Natural killer cell (primary cell): ENCODE results near the gene FOXB1. TPM values are rescaled to one million over a fixed set of nuclear protein-coding genes. Genes with fewer than 3 reads are reported as not detected.

ENCODE experiments used
- ATAC-seq, 3 donors: fragments of 150-1000 bp in 2 of 3; fragments of 200-7000 bp in 1 of 3; cut with Tn5 transposase; 1 replicate in 1 of 3; 2 replicates in 2 of 3; pipeline ENCODE4 v1.10.0; 2021; ENCODE audit warnings: mild to moderate bottlenecking in 2 of 3, moderate library complexity in 2 of 3
- DNase-seq, 2 donors: peaks; one replicate each; pipeline versions ENCODE4 v3.0.0 to v3.0.0-alpha.2; 2013 to 2021; ENCODE audit warnings: mixed read lengths in 1 of 2
- H3K27ac ChIP-seq: one replicate; pipeline ENCODE4 v1.5.1; 2013; ENCODE audit warnings: mild to moderate bottlenecking, low read length
- H3K27me3 ChIP-seq: one replicate; pipeline ENCODE4 v1.6.1; 2013; ENCODE audit warnings: low read length; ENCODE audit not compliant: control insufficient read depth, insufficient read depth
- H3K36me3 ChIP-seq: one replicate; pipeline ENCODE4 v1.6.1; 2013; ENCODE audit warnings: low read length; ENCODE audit not compliant: control insufficient read depth, insufficient read depth
- H3K4me1 ChIP-seq: one replicate; pipeline ENCODE4 v1.6.1; 2013; ENCODE audit warnings: low read length; ENCODE audit not compliant: control insufficient read depth, insufficient read depth
- H3K4me3 ChIP-seq: one replicate; pipeline ENCODE4 v1.5.1; 2013; ENCODE audit warnings: low read length
- H3K9me3 ChIP-seq: one replicate; pipeline ENCODE4 v1.6.1; 2013; ENCODE audit warnings: low read length; ENCODE audit not compliant: control insufficient read depth, insufficient read depth
- H3K27ac Mint-ChIP-seq, 2 donors: one replicate each; pipeline ENCODE4 v1.8.0; 2022; ENCODE audit warnings: mild to moderate bottlenecking in 2 of 2, mixed read lengths in 2 of 2, moderate library complexity in 1 of 2
- H3K27me3 Mint-ChIP-seq, 2 donors: one replicate each; pipeline ENCODE4 v1.8.0; 2022; ENCODE audit warnings: low read depth in 2 of 2, mixed read lengths in 2 of 2
- H3K36me3 Mint-ChIP-seq: one replicate; pipeline ENCODE4 v1.8.0; 2022; ENCODE audit warnings: mixed read lengths
- H3K4me1 Mint-ChIP-seq, 2 donors: one replicate each; pipeline ENCODE4 v1.8.0; 2022; ENCODE audit warnings: mixed read lengths in 2 of 2
- H3K4me3 Mint-ChIP-seq: one replicate; pipeline ENCODE4 v1.8.0; 2022; ENCODE audit warnings: mild to moderate bottlenecking, moderate library complexity, mixed read lengths
- H3K9me3 Mint-ChIP-seq, 2 donors: one replicate each; pipeline ENCODE4 v1.8.0; 2022; ENCODE audit warnings: mixed read lengths in 2 of 2
- WGBS: methylation state at CpG from one replicate; pipeline ENCODE4 v1.1.7; 2013; ENCODE audit warnings: missing lambda C conversion rate; ENCODE audit not compliant: insufficient coverage; 5-methylcytosine and 5-hydroxymethylcytosine counted together
- intact Hi-C: fragments of 100-400 bp; cut with micrococcal nuclease; formaldehyde crosslinking; loops from one replicate; pipeline ENCODE4 v1.14.2; 2022
- total RNA-seq, 4 donors: library from RNA; stranded (reverse); fragments of 120-200 nt in 1 of 4; gene quantifications; one replicate each; pipeline versions ENCODE4 v1.2.3 to v1.2.4, GENCODE V29; 2013 to 2022
- TF ChIP-seq, protein P1 (sequence below): fragments of 200-600 bp; IDR thresholded peaks from one replicate; pipeline ENCODE4 v1.8.0; 2022; ENCODE audit warnings: antibody characterized with exemption

FOXB1 gene
- total RNA-seq, 3 donors from 2014 or later (not counting 1 experiment from before 2014, with no cell fraction given) = not detected

DNA sequence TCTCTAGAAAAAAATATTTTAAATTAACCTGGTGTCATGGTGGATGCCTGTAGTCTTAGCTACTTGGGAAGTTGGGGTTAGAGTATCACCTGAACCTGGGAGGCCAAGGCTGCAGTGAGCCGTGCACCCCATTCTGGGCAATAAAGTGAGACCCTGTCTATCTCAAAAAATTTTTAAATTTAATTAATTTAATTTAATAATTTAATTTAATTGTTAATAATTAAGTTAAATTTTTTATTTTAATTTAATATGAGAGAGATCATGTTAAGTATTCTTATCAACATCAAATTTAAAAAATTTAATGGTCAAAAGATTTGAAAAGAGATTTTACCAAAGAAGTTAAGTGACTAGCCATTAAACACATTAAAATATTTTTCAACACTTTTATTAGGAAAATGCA is 40.8 kb upstream of the FOXB1 start:
- Mint-ChIP-seq H3K4me1 (no peaks in the 10 kb centered on the region), H3K27ac (no peak overlapping the region), H3K4me3 (no peak overlapping the region), H3K9me3 (peaks cover 6 to 15% of the 10 kb centered on the region in 2 donors), H3K27me3 (peaks cover 10 to 29% of the 10 kb centered on the region in 2 donors), H3K36me3 (peaks cover 10% of the 10 kb centered on the region)
- ATAC-seq (no peak), DNase-seq (no peak)
- H3K27me3 ChIP-seq = no peaks in the 10 kb centered on the region
- no peak overlapping the region for H3K27ac ChIP-seq
- no peaks in the 10 kb centered on the region for H3K4me1 ChIP-seq
- no peaks in the 10 kb centered on the region for H3K36me3 ChIP-seq
- TF ChIP-seq, protein P1, sequence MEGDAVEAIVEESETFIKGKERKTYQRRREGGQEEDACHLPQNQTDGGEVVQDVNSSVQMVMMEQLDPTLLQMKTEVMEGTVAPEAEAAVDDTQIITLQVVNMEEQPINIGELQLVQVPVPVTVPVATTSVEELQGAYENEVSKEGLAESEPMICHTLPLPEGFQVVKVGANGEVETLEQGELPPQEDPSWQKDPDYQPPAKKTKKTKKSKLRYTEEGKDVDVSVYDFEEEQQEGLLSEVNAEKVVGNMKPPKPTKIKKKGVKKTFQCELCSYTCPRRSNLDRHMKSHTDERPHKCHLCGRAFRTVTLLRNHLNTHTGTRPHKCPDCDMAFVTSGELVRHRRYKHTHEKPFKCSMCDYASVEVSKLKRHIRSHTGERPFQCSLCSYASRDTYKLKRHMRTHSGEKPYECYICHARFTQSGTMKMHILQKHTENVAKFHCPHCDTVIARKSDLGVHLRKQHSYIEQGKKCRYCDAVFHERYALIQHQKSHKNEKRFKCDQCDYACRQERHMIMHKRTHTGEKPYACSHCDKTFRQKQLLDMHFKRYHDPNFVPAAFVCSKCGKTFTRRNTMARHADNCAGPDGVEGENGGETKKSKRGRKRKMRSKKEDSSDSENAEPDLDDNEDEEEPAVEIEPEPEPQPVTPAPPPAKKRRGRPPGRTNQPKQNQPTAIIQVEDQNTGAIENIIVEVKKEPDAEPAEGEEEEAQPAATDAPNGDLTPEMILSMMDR = no peak
- H3K9me3 ChIP-seq = peaks cover 12% of the 10 kb centered on the region
- intact Hi-C loops = no loop called here
- no CpG with 5 or more reads among the region's 1 CpG for WGBS
- H3K4me3 ChIP-seq = no peak overlapping the region

DNA sequence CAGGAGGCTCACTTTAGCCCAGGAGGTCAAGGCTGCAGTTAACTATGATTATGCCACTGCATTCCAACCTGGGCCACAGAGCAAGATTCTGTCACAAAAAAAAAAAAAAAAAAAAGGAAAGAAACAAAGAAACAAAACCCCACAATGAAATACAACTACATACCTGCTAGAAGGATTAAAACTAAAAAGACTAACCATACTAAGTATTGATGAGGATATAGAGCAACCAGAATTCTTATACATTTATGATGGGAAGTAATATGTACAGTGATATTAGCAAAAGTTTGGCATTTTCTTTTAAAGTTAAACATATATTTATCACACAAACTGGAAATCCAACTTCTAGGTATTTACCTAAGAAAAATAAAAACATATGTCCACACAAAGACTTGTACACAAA is 40.2 kb upstream of the FOXB1 start:
- intact Hi-C loops = no loop called here
- no peak for ATAC-seq
- no peaks in the 10 kb centered on the region for H3K36me3 ChIP-seq
- H3K4me3 ChIP-seq = no peak overlapping the region
- DNase-seq = no peak
- Mint-ChIP-seq H3K4me3 (no peak overlapping the region), H3K27ac (no peak overlapping the region), H3K4me1 (no peaks in the 10 kb centered on the region), H3K36me3 (peaks cover 10% of the 10 kb centered on the region), H3K27me3 (peaks cover 12 to 34% of the 10 kb centered on the region in 2 donors), H3K9me3 (peaks cover 6 to 15% of the 10 kb centered on the region in 2 donors)
- peaks cover 12% of the 10 kb centered on the region for H3K9me3 ChIP-seq
- no peaks in the 10 kb centered on the region for H3K4me1 ChIP-seq
- TF ChIP-seq, protein P1 = no peak
- no peak overlapping the region for H3K27ac ChIP-seq
- H3K27me3 ChIP-seq = no peaks in the 10 kb centered on the region

DNA sequence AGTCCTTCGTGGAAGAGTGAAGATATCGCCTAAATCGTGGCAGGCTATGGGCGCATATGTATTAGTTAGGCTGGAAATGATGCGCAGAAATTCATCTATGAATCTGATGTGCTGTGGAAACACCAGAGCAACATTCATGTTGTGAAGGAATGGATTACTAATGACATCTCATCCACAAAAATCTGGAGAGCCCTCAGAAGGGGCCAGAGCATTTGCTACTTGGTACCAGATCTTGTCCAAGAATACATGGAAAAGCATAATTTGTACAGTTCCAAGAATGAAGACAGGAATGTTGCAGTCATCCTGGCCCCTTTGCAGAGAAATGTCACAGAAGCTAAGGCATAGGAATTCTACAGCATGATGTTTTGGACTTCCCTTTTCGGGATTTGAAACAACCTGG is 38.4 kb upstream of the FOXB1 start:
- no peak for ATAC-seq
- Mint-ChIP-seq H3K27ac (no peak overlapping the region), H3K9me3 (peaks cover 3 to 8% of the 10 kb centered on the region in 2 donors), H3K4me1 (no peaks in the 10 kb centered on the region), H3K27me3 (peaks cover 18 to 40% of the 10 kb centered on the region in 2 donors), H3K4me3 (no peak overlapping the region), H3K36me3 (no peaks in the 10 kb centered on the region)
- TF ChIP-seq, protein P1 = no peak
- no peaks in the 10 kb centered on the region for H3K4me1 ChIP-seq
- H3K4me3 ChIP-seq = no peak overlapping the region
- H3K36me3 ChIP-seq = no peaks in the 10 kb centered on the region
- WGBS = 96% methylated on average over 6 of the region's 6 CpGs
- intact Hi-C loops = no loop called here
- H3K27ac ChIP-seq = no peak overlapping the region
- no peak for DNase-seq
- no peaks in the 10 kb centered on the region for H3K27me3 ChIP-seq
- peaks cover 4% of the 10 kb centered on the region for H3K9me3 ChIP-seq

DNA sequence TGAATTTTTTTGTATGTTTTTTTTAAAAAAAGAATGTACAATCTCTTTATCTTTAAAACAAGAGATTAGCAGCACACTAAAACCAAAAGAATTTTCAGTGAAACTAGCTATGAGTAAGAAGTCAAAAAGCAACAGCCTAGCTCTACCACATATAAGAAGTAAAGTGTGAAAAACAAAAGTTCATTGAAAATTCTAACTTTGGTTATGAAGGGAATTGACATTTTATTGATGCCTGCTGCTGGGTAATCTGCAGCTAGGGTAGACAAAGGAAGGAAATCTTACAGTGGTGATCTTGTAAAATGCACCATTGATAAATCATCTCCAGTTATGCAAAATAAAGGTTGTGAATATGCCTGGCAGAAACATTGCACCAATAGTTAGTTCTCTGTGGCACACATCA is 37.8 kb upstream of the FOXB1 start:
- TF ChIP-seq, protein P1 = no peak
- no peaks in the 10 kb centered on the region for H3K27me3 ChIP-seq
- ATAC-seq (no peak), DNase-seq (no peak)
- no peaks in the 10 kb centered on the region for H3K36me3 ChIP-seq
- Mint-ChIP-seq H3K4me1 (no peaks in the 10 kb centered on the region), H3K36me3 (no peaks in the 10 kb centered on the region), H3K4me3 (no peak overlapping the region), H3K27me3 (peaks cover 18 to 40% of the 10 kb centered on the region in 2 donors), H3K27ac (no peak overlapping the region), H3K9me3 (peaks cover 0 to 4% of the 10 kb centered on the region in 2 donors)
- H3K4me3 ChIP-seq = no peak overlapping the region
- H3K4me1 ChIP-seq = no peaks in the 10 kb centered on the region
- H3K27ac ChIP-seq = no peak overlapping the region
- intact Hi-C loops = no loop called here
- H3K9me3 ChIP-seq = peaks cover 4% of the 10 kb centered on the region
